Measurements from ENCODE around the gene KRTAP22-1.

The KRTAP22-1 gene

GRCh38 chr21:30628109-30628508 is 27.2 kb downstream of the KRTAP22-1 start:
- DNase-seq: no peak

GRCh38 chr21:30629200-30629599 is 28.3 kb downstream of the KRTAP22-1 start:
- no peak for DNase-seq

- DNase-seq: no peak
These were observed 34.0 kb downstream of the KRTAP22-1 start, which contains the start of gene KRTAP20-2 for GRCh38 chr21:30634906-30635305. KRTAP20-2 (plus strand) TSS chr21:30635206; CDS start chr21:30635264, 58 bp downstream.

GRCh38 chr21:30638686-30639085 is 37.8 kb downstream of the KRTAP22-1 start:
- DNase-seq: no peak

- no peak for DNase-seq
These were observed 41.7 kb downstream of the KRTAP22-1 start, which contains the start of gene KRTAP20-3 for GRCh38 chr21:30642564-30642963. KRTAP20-3 (plus strand) TSS chr21:30642864.

GRCh38 chr21:30646904-30647414 is 46.1 kb downstream of the KRTAP22-1 start:
- no peak for DNase-seq

Measured in NCI-H2171 treated with DMSO at 0.1 percent for 48 hours (cell line).